ENCODE measurements around the gene ARF5.

DNA sequence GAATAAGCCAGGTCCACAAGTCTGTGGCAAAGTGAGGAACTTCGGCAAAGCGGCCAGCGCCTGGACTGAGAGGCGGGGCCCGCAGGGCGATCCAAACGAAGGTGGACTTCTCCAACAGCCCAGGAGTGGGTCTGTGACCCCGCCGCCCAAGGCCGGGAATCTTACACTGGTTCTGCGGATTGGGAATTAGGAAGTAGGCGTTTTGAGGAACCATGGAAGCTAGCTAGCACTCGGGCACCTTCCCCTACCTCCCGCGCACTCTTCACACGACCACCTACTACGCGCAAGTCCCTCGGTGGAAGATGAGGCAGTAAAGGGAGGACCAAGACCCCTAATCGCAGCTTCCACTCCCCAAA lies 570 bp upstream of the ARF5 start:
- no peak for TF ChIP-seq SIN3A (IDR thresholded peaks at IDR 0.05; ENCODE audit: borderline replicate concordance, insufficient read depth, low read depth, low read length)
- TF ChIP-seq, protein P1, sequence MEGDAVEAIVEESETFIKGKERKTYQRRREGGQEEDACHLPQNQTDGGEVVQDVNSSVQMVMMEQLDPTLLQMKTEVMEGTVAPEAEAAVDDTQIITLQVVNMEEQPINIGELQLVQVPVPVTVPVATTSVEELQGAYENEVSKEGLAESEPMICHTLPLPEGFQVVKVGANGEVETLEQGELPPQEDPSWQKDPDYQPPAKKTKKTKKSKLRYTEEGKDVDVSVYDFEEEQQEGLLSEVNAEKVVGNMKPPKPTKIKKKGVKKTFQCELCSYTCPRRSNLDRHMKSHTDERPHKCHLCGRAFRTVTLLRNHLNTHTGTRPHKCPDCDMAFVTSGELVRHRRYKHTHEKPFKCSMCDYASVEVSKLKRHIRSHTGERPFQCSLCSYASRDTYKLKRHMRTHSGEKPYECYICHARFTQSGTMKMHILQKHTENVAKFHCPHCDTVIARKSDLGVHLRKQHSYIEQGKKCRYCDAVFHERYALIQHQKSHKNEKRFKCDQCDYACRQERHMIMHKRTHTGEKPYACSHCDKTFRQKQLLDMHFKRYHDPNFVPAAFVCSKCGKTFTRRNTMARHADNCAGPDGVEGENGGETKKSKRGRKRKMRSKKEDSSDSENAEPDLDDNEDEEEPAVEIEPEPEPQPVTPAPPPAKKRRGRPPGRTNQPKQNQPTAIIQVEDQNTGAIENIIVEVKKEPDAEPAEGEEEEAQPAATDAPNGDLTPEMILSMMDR (IDR thresholded peaks at IDR 0.05), result no peak
- TF ChIP-seq POLR2AphosphoS5 (IDR thresholded peaks at IDR 0.05; ENCODE audit: low read depth, low read length), result no peak
- TF ChIP-seq, protein P2, sequence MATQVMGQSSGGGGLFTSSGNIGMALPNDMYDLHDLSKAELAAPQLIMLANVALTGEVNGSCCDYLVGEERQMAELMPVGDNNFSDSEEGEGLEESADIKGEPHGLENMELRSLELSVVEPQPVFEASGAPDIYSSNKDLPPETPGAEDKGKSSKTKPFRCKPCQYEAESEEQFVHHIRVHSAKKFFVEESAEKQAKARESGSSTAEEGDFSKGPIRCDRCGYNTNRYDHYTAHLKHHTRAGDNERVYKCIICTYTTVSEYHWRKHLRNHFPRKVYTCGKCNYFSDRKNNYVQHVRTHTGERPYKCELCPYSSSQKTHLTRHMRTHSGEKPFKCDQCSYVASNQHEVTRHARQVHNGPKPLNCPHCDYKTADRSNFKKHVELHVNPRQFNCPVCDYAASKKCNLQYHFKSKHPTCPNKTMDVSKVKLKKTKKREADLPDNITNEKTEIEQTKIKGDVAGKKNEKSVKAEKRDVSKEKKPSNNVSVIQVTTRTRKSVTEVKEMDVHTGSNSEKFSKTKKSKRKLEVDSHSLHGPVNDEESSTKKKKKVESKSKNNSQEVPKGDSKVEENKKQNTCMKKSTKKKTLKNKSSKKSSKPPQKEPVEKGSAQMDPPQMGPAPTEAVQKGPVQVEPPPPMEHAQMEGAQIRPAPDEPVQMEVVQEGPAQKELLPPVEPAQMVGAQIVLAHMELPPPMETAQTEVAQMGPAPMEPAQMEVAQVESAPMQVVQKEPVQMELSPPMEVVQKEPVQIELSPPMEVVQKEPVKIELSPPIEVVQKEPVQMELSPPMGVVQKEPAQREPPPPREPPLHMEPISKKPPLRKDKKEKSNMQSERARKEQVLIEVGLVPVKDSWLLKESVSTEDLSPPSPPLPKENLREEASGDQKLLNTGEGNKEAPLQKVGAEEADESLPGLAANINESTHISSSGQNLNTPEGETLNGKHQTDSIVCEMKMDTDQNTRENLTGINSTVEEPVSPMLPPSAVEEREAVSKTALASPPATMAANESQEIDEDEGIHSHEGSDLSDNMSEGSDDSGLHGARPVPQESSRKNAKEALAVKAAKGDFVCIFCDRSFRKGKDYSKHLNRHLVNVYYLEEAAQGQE (IDR thresholded peaks at IDR 0.05; ENCODE audit: insufficient read depth in 1 of 2, low read depth in 2 of 2, low read length in 1 of 2), result no peak
